ENCODE measurements around the gene IDH2. TPM values are rescaled to one million over a fixed set of nuclear protein-coding genes. Genes with fewer than 3 reads are reported as not detected.

Gene IDH2
- polyA plus RNA-seq, 2 donors, result 63.5 to 98.5 TPM

DNA sequence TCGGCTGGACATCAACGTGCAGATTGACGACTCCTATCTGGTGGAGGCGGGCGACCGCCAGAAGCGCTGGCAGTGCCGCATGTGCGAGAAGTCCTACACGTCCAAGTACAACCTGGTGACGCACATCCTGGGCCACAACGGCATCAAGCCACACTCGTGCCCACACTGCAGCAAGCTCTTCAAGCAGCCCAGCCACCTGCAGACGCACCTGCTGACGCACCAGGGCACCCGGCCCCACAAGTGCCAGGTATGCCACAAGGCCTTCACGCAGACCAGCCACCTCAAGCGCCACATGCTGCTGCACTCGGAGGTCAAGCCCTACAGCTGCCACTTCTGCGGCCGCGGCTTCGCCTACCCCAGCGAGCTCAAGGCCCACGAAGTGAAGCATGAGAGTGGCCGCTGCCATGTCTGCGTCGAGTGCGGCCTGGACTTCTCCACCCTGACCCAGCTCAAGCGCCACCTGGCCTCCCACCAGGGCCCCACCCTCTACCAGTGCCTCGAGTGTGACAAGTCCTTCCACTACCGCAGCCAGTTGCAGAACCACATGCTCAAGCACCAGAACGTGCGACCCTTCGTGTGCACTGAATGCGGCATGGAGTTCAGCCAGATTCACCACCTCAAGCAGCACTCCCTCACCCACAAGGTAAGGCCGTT lies 34.2 kb downstream of the IDH2 start:
- no peaks in the 10 kb centered on the region for H3K9me3 ChIP-seq (ENCODE audit: control insufficient read depth in 2 of 2, insufficient read depth in 1 of 2, low read depth in 1 of 2, low read length in 1 of 2)
- H3K27me3 ChIP-seq (ENCODE audit: control insufficient read depth in 1 of 2, insufficient read depth in 2 of 2, low read length in 2 of 2), result no peaks in the 10 kb centered on the region
- no peak overlapping the region for H3K27ac ChIP-seq (ENCODE audit: low read depth in 2 of 2, low read length in 1 of 2)
- H3K4me3 ChIP-seq (ENCODE audit: low read depth in 1 of 2, low read length in 2 of 2), result no peak overlapping the region
- H3K4me1 ChIP-seq (ENCODE audit: control insufficient read depth in 2 of 2, insufficient read depth in 2 of 2, low read length in 1 of 2), result peaks cover 4 to 17% of the 10 kb centered on the region in 2 donors
- WGBS, 2 donors, result 86 to 92% methylated on average over 36 to 37 of the region's 37 CpGs
- peaks cover 3 to 18% of the 10 kb centered on the region in 2 donors for H3K36me3 ChIP-seq (ENCODE audit: control insufficient read depth in 2 of 2, insufficient read depth in 2 of 2, low read length in 1 of 2)

DNA sequence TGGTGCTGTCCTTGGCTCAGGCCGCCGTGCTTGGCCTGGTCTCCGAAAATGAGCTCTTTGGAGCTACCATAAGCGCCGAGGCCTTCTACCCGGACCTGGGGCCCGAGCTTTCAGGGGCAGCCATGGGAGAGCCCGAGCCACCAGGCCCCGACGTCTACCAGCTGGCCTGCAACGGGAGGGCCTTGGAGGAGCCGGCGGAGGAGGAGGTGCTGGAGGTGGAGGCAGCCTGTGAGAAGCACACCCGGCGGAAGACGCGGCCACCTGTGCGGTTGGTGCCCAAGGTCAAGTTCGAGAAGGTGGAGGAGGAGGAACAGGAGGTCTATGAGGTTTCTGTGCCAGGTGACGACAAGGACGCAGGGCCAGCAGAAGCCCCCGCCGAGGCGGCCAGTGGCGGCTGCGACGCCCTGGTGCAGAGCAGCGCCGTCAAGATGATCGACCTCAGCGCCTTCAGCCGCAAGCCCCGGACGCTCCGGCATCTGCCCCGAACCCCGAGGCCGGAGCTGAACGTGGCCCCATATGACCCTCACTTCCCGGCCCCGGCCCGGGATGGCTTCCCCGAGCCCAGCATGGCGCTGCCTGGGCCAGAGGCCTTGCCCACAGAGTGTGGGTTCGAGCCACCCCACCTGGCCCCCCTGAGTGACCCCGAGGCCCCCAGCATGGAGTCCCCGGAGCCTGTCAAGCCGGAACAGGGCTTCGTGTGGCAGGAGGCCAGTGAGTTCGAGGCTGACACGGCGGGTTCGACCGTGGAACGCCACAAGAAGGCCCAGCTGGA lies 34.9 kb downstream of the IDH2 start:
- 88 to 93% methylated on average over 48 to 55 of the region's 55 CpGs for WGBS, 2 donors
- Histone ChIP-seq H3K4me1 (ENCODE audit: control insufficient read depth in 2 of 2, insufficient read depth in 2 of 2, low read length in 1 of 2) (peaks cover 10 to 24% of the 10 kb centered on the region in 2 donors), H3K4me3 (ENCODE audit: low read depth in 1 of 2, low read length in 2 of 2) (no peak overlapping the region), H3K9me3 (ENCODE audit: control insufficient read depth in 2 of 2, insufficient read depth in 1 of 2, low read depth in 1 of 2, low read length in 1 of 2) (no peaks in the 10 kb centered on the region), H3K27ac (ENCODE audit: low read depth in 2 of 2, low read length in 1 of 2) (peak overlapping the region in 1 of 2 donors; percentile 63), H3K27me3 (ENCODE audit: control insufficient read depth in 1 of 2, insufficient read depth in 2 of 2, low read length in 2 of 2) (no peaks in the 10 kb centered on the region), H3K36me3 (ENCODE audit: control insufficient read depth in 2 of 2, insufficient read depth in 2 of 2, low read length in 1 of 2) (peaks cover 3 to 16% of the 10 kb centered on the region in 2 donors)

DNA sequence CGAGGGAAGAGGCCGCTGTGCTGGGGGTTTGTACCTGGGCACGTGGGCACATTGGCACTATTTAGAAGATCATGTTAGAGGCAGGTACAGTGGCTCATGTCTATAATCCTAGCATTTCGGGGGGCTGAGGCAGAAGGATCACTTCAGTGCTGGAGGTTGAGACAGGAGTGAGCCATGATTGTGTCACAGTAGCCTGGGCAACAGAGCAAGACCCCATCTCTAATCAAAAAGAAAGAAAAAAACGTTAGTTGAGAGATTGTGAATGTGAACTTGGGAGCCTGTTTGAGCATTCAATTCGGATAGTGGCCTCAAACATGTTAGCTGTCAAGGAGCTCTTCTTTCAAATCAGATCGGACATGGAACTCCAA lies 36.6 kb downstream of the IDH2 start:
- no peaks in the 10 kb centered on the region for H3K27me3 ChIP-seq (ENCODE audit: control insufficient read depth in 1 of 2, insufficient read depth in 2 of 2, low read length in 2 of 2)
- peaks cover 13 to 36% of the 10 kb centered on the region in 2 donors for H3K4me1 ChIP-seq (ENCODE audit: control insufficient read depth in 2 of 2, insufficient read depth in 2 of 2, low read length in 1 of 2)
- H3K36me3 ChIP-seq (ENCODE audit: control insufficient read depth in 2 of 2, insufficient read depth in 2 of 2, low read length in 1 of 2), result peaks cover 3 to 16% of the 10 kb centered on the region in 2 donors
- no peak overlapping the region for H3K4me3 ChIP-seq (ENCODE audit: low read depth in 1 of 2, low read length in 2 of 2)
- peak overlapping the region; percentile 44 to 71 for H3K27ac ChIP-seq (ENCODE audit: low read depth in 2 of 2, low read length in 1 of 2)
- H3K9me3 ChIP-seq (ENCODE audit: control insufficient read depth in 2 of 2, insufficient read depth in 1 of 2, low read depth in 1 of 2, low read length in 1 of 2), result no peaks in the 10 kb centered on the region
- 78 to 85% methylated on average over 7 of the region's 7 CpGs for WGBS, 2 donors

DNA sequence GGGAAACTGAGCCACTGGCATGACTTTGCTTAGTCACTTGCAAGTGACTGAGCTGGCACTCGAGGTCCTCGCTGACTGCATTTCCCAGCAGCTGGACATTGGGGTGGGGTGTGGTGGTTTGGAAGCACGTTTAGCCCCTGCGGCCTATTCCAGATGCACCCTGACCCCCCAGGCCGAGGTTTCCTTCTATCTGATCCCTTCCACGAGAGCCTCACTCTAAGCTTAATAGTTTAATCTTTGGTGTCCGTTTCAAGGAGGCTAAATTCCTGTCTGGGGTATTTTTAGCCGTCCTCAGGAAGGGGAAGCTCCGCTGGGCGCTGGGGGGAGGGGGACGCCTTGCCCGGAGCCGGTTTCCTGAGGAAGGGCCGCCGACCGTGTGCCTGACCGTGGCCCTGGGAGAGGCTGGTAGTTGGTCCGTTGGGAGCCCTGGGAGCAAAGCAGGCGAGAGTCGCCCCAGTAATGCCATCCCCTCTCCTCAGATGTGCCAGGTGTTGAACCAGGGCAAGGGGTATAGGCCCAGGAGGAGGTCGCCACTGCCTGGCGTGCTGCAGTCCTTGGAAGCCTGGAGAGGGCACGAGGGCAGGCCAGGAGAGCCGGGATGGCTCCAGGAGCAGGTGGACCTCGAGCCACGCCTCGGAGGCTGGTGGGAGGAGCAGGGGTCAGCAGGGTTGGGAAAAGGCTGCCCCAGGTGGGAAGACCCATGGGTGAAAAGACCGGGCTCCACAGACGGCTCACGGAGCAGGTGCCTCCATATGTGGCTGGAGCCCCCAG lies 37.2 kb downstream of the IDH2 start:
- Histone ChIP-seq H3K36me3 (ENCODE audit: control insufficient read depth in 2 of 2, insufficient read depth in 2 of 2, low read length in 1 of 2) (peaks cover 3 to 16% of the 10 kb centered on the region in 2 donors), H3K9me3 (ENCODE audit: control insufficient read depth in 2 of 2, insufficient read depth in 1 of 2, low read depth in 1 of 2, low read length in 1 of 2) (no peaks in the 10 kb centered on the region), H3K4me3 (ENCODE audit: low read depth in 1 of 2, low read length in 2 of 2) (no peak overlapping the region), H3K27ac (ENCODE audit: low read depth in 2 of 2, low read length in 1 of 2) (peak overlapping the region; percentile 44 to 71), H3K4me1 (ENCODE audit: control insufficient read depth in 2 of 2, insufficient read depth in 2 of 2, low read length in 1 of 2) (peaks cover 13 to 36% of the 10 kb centered on the region in 2 donors), H3K27me3 (ENCODE audit: control insufficient read depth in 1 of 2, insufficient read depth in 2 of 2, low read length in 2 of 2) (no peaks in the 10 kb centered on the region)
- WGBS, 2 donors, result 64 to 65% methylated on average over 30 of the region's 30 CpGs

DNA sequence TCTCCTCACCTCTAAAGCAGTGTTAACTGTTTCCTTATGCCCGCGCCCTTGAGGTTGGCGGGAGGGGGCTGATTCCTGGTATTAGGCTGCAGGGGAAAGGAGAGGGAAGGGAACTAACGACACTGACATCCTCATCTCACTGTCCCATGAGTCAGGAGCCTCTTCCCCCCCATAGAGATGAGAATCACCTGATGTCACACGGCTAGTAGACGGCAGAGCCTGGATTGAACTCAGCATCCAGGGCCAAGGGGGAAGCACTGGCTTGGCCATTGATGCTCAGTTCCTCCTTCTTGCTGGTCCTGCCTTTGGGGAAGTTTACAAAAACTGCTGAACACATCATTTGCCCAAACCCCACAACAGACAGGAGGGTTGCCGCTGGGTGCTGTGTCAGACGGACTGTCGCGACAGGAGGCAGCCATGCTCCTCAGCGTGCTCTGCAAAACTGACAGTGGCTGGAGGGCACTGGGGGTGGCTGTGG lies 38.5 kb downstream of the IDH2 start:
- Histone ChIP-seq H3K4me1 (ENCODE audit: control insufficient read depth in 2 of 2, insufficient read depth in 2 of 2, low read length in 1 of 2) (peaks cover 13 to 43% of the 10 kb centered on the region in 2 donors), H3K36me3 (ENCODE audit: control insufficient read depth in 2 of 2, insufficient read depth in 2 of 2, low read length in 1 of 2) (peaks cover 3 to 14% of the 10 kb centered on the region in 2 donors), H3K9me3 (ENCODE audit: control insufficient read depth in 2 of 2, insufficient read depth in 1 of 2, low read depth in 1 of 2, low read length in 1 of 2) (no peaks in the 10 kb centered on the region), H3K27ac (ENCODE audit: low read depth in 2 of 2, low read length in 1 of 2) (peak overlapping the region; percentile 9 to 95), H3K4me3 (ENCODE audit: low read depth in 1 of 2, low read length in 2 of 2) (no peak overlapping the region), H3K27me3 (ENCODE audit: control insufficient read depth in 1 of 2, insufficient read depth in 2 of 2, low read length in 2 of 2) (no peaks in the 10 kb centered on the region)
- WGBS, 2 donors, result 73 to 79% methylated on average over 11 of the region's 11 CpGs

DNA sequence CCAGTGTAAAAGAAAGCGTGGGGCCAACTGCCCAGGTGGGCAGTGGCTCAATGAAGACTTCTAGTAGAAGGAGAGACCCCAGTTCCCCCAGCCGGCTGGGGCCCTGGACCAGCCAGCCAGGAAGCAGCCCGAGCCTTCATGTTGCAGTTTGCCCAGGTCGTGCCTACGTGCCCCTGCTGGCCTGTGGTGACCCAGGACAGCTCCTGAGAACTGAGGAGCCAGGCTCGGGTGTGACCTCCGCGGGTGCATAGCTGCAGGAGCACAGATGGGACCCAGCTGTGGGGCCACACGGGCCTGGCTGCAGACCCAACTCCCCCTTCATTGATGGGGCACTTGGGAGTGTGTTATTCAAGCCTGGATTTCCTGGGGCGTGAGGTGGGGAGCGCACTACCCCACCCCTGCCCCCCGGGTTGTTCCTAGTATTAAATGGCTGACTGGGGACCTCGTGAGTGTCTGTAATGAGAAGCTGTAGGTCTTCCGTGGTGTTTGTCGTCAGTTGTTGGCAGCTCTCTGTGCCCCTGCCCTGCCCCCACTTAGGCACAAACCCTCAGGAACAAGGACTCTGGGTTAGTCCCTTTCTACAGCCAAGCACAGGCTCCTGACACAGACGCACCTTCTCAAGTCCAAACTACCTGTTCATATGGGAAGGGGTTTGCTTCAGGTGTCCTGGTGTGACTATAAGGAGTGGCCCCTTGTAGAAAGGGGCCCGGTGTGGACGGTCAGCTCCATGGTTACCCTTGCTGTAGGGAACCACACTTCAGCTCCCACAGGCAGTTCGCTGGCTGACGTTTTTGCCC lies 39.1 kb downstream of the IDH2 start:
- Histone ChIP-seq H3K4me1 (ENCODE audit: control insufficient read depth in 2 of 2, insufficient read depth in 2 of 2, low read length in 1 of 2) (peaks cover 13 to 41% of the 10 kb centered on the region in 2 donors), H3K9me3 (ENCODE audit: control insufficient read depth in 2 of 2, insufficient read depth in 1 of 2, low read depth in 1 of 2, low read length in 1 of 2) (no peaks in the 10 kb centered on the region)

DNA sequence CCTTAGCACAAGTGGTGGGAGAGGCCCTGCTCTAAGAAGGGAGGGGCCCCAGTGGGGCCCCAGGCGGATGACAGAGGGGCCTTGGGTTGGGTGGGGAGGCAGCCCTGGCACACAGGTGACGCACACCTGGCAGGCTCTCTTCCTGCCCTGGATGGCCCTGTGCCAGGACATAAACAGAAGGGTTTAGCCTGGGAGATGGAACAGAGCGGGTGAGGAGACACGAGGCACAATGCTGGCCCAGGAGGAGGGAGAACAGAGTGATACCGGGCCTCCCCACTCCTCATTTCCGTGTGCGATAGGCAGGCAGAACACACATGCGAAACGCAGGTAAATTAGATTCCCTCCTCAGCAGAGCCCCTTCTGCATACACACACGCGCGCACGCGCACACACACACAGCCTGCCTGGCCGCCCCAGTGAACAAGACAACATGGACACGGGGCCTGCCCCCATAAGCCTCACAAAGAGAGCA lies 39.8 kb downstream of the IDH2 start:
- peaks cover 13 to 41% of the 10 kb centered on the region in 2 donors for H3K4me1 ChIP-seq (ENCODE audit: control insufficient read depth in 2 of 2, insufficient read depth in 2 of 2, low read length in 1 of 2)
- WGBS, 2 donors, result 58 to 60% methylated on average over 16 of the region's 16 CpGs
- H3K4me3 ChIP-seq (ENCODE audit: low read depth in 1 of 2, low read length in 2 of 2), result no peak overlapping the region
- peak overlapping the region; percentile 82 to 95 for H3K27ac ChIP-seq (ENCODE audit: low read depth in 2 of 2, low read length in 1 of 2)
- no peaks in the 10 kb centered on the region for H3K27me3 ChIP-seq (ENCODE audit: control insufficient read depth in 1 of 2, insufficient read depth in 2 of 2, low read length in 2 of 2)
- H3K36me3 ChIP-seq (ENCODE audit: control insufficient read depth in 2 of 2, insufficient read depth in 2 of 2, low read length in 1 of 2), result peaks cover 3 to 5% of the 10 kb centered on the region in 2 donors
- no peaks in the 10 kb centered on the region for H3K9me3 ChIP-seq (ENCODE audit: control insufficient read depth in 2 of 2, insufficient read depth in 1 of 2, low read depth in 1 of 2, low read length in 1 of 2)

More for the DNA sequence above, 39.1 kb downstream of the IDH2 start:
- 57 to 65% methylated on average over 20 of the region's 20 CpGs for WGBS, 2 donors
- Histone ChIP-seq H3K27ac (ENCODE audit: low read depth in 2 of 2, low read length in 1 of 2) (peak overlapping the region; percentile 24 to 95), H3K27me3 (ENCODE audit: control insufficient read depth in 1 of 2, insufficient read depth in 2 of 2, low read length in 2 of 2) (no peaks in the 10 kb centered on the region), H3K4me3 (ENCODE audit: low read depth in 1 of 2, low read length in 2 of 2) (no peak overlapping the region), H3K36me3 (ENCODE audit: control insufficient read depth in 2 of 2, insufficient read depth in 2 of 2, low read length in 1 of 2) (peaks cover 3 to 11% of the 10 kb centered on the region in 2 donors)

DNA sequence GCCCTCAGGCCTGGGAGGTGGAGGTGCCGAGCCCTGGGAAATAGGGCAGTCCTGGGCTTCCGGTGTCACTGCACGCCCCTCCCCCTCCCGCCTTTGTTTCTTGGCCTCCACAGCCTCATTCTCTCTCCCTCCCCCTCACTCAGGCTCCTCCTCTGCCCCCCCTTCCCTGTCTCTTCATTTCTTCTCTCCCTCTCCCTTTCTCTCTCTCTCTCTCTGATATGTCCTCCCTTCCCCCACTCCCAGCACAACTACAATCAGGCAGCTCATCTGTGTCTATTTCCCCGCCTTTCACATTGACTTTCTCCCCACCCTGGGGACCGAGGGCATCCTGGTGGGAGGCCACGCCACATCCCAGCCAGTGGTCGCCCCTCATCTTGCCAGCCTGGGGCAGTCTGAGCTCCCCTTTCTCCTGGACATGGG lies 40.2 kb downstream of the IDH2 start:
- Histone ChIP-seq H3K4me3 (ENCODE audit: low read depth in 1 of 2, low read length in 2 of 2) (no peak overlapping the region), H3K9me3 (ENCODE audit: control insufficient read depth in 2 of 2, insufficient read depth in 1 of 2, low read depth in 1 of 2, low read length in 1 of 2) (no peaks in the 10 kb centered on the region), H3K27ac (ENCODE audit: low read depth in 2 of 2, low read length in 1 of 2) (peak overlapping the region; percentile 82 to 95), H3K27me3 (ENCODE audit: control insufficient read depth in 1 of 2, insufficient read depth in 2 of 2, low read length in 2 of 2) (no peaks in the 10 kb centered on the region), H3K4me1 (ENCODE audit: control insufficient read depth in 2 of 2, insufficient read depth in 2 of 2, low read length in 1 of 2) (peaks cover 13 to 40% of the 10 kb centered on the region in 2 donors), H3K36me3 (ENCODE audit: control insufficient read depth in 2 of 2, insufficient read depth in 2 of 2, low read length in 1 of 2) (peaks cover 1 to 2% of the 10 kb centered on the region in 2 donors)
- WGBS, 2 donors, result 36 to 40% methylated on average over 5 to 8 of the region's 8 CpGs
